GM21367 (cell line): ENCODE results near the gene ZEB1.
"Not testable (repeated sequence)": the region's sequence is repeated elsewhere in the genome, so short reads cannot be mapped to it uniquely, and the experiment has no call there.

Experiments
- ATAC-seq: cut with Tn5 transposase; IDR thresholded peaks from one replicate; pipeline ENCODE4 v1.9.1; 2021; ENCODE audit not compliant: unreplicated experiment

The ZEB1 gene

DNA sequence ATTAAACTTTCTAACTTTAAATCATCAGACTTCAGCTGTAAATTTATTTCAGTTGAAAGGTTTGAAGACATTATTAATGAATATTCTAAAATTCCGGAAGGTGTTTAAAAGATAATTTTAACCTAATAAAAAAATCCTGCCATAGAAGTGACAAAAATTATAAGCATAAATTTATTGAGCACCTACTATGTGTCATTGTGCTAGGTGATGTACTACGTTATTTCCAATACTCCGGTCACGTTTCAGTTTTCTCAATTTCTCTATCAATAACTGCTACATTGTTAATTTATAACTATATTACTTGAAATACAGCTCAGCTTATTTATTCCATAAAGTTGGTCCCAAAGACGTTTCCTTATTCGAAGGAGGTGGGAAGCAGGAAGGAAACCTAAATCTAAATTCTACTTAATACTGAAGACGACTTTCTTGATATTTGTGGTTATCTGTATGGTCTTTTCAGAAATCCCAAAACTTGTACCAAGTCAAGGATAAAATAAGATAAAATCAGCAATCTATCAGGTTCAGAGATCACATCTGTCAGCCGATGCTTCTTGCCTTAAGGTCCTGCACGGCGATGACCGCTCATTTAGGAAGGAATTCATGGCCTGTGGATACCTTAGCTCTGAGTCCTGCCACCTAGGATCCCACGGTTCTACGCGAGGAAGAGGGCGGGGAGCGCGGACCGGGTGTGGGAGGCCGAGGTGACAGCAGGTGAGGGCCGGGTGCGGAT lies 1.2 kb upstream of the ZEB1 start:
- ATAC-seq: no peak

DNA sequence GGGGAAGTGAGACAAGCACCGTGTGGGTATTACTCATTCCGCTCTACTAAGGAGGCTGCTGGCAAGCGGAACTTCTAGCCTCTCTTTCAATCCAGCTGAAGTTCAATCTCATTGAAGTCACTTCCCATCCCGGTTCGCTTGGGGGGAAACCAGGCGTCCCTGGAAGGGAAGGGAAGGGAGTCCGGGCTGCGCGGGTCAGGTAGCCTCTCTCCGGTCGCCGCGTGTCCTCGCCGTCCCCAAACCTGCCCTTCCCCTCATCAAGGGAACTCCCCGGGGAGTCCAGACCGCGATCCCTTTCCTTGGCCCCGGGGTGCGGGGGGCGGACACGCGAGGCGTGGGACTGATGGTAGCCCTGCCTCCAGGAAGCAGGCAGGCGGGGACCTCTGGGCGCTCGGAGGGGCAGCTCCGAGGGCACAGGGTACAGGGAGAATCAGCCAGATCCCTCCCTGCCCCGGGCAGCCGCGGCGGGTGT lies 598 bp upstream of the ZEB1 start:
- ATAC-seq: peak; percentile 62

DNA sequence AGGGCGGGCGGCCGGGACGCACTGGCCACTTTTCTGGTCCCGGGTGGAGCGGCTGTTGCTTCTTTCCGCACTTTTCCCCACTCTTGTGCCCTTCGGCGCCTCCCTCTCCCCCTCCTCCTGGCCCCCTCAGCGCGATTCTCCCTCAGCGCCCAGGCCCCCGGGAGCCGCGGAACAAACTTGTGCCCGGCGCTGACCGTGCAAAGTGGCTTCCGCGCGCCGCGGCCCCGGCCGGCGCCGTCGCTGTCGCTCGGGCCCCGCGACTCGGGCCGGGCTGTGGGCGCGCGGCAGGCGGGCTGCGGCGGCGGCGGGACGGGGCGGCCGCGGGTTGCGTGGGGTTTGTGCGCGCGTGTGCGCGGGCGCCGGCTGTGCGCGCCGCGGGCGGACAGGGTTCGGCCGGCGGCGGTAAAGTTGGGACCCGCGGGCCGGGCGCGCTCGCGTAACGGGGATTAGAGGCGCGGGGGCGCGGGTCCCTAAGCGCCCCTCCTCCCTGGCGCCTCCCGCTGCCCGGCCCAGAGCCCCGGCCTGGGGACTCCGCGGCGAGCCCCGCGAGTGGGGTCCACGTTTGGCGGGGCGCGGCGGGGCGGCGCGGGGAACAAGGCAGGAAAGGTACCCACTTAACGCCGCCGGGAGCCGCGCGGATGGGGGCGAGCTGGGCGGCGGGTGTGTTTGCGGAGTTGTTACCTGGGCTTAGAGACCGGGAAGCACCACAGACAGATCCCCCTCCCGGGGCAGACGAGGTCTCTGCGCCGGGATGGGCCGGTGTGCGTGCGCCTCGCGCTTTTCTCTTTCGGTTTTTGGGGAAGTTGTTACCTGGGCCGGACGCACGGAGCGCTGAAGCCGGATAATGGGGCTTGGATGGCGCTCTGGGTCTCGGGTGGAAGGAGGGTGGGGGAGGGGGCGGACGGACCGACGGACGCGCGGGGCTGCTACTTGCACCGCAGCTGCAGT lies 860 bp downstream of the ZEB1 start:
- ATAC-seq: no peak

DNA sequence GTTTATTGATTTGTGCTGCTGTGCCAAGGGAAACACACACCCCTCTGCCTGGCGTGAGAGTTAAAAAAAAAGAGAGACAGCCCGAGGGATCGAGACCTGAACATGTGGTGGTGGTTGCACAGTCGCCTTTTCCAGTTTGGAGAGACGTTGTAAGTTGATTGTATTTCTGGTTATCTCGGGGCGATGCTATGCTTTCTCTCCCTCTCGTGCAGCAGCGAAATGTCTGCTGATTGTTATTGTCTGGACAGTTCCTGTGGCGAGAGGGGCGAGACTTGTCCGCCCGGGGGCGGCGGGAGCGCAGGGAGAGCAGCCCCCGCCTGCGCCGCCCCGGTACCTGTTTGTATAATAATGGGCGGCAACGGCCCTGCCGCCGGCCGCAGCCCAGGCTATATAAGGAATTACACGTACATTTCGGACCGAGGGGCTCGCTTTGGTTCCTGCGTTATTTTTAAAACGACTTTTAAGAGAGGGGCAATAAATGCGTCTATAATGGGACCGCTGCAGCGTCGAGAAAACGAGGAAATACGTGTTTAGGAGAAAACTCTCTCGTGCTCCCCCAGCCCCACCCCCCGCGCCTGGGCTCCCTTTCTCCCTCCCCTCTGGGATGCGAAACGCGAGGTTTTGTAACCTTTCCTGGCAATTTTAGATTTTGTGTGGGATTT lies 1.7 kb downstream of the ZEB1 start:
- no peak for ATAC-seq

DNA sequence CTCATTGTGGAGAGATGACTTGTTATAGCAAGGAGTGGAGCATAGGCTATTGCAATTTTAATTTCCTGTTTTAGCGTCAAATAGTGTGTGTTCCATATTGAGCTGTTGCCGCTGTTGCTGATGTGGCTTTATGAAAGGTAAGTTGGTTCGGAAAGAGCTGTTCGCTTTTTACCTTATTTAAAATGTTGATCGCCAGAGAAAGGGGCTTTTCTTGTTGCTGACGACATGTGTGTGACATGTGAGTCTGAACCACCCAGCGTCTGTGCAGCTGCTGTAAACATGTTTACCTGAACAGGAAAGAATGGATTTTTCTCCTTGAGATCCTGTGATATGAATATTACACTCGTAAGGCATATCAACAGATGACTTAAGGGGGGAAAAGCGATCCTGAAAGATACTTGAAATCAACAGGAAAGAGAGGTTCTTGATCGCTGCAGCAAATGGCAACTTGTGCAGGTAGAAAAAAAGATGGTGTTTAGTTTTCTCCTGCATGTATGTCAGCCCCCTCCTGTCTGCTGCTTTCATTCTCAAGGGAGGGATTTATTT lies 2.5 kb downstream of the ZEB1 start:
- ATAC-seq: no peak

DNA sequence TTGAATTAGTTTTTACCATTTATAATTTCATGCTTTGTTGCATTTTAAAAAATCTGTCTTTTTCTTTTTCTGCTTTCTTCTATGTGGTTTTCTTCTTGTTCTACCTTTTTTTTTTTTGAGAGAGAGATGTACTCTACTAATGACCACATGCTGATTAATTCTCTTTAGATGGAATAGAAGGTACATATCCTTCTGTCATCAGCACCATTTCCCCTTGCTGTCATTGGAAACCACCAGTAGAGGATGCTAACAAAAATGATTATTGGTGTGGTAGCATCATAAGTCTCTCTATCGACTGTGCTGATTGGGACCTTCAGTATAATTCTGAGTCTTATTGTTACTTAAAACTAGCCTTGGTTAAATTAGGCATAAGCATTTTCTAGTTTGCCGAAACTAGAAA lies 3.6 kb downstream of the ZEB1 start:
- no peak for ATAC-seq

DNA sequence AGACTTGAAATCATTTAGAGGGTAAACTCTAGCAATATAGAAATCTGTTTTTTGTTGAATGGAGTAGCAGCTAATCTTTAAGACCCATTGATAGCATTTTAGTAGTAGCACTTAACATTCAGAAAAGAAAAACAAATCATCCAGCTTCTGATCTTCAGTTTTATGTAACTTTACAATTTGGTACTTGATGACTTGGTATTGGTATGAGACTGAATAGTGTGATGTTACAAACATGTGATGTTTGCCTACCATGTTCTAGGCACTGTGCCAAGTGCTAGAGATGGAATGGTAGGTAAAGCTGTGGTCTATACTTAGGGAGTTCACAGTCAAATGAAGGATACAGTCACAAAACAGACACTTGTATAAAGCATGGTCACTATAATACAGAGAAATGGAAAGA lies 21.3 kb downstream of the ZEB1 start:
- no peak for ATAC-seq

DNA sequence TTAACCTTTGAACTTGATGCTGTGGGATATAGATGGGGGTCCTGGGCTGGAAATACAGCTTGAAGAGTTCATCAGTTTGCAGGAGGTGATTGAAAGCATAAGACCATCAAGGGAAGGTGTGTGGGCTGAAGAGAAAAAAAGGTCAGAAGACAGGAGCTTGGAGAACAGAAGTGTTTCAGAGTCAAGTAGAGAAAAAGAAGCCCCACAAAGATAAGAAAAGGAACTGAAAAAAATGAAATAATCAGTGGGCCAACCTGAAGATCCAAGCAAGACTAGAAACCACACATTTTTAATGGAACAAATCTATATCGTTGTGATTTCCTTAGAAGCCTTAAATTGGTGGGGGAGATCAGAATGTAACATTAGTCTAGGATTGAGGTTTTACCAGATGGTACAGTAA lies 22.5 kb downstream of the ZEB1 start:
- no peak for ATAC-seq

DNA sequence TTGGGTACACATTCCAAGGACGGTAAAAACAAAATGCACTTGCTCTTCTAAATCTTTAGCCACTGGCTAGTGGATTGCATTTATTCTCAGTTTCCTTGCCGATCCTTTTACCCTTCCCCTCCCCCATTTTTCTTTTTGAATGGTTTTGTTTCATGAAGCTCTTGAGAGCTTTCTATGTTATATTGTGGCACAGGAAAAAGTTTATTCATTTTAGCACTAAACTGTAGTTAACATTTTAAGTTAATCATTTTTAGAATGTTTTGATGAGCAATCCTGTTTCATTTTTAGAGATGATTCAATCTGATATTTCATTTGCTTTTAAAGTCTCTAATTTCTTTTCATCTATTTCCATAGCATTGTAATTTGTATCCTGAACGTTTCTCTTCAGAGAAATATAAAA lies 24.0 kb downstream of the ZEB1 start:
- ATAC-seq: no peak

DNA sequence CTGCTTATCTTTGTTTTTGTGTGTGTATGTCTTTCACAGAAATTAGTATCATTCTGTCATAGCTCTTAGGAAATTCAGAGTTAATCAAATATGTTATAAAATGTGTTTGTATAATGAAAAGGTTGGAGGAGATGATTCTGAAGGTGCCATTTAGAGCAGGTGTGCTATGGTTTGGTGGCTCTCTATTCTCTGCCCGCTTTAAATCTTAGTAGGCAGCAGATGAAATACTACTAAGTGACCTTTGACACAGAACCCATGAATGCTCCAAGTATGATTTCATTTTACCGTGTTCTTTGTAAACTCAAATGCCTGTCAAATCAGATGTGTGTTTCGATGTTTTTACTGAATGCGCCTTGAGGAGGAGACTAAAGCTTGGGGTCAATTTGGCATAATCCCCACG lies 24.5 kb downstream of the ZEB1 start:
- ATAC-seq: no peak

DNA sequence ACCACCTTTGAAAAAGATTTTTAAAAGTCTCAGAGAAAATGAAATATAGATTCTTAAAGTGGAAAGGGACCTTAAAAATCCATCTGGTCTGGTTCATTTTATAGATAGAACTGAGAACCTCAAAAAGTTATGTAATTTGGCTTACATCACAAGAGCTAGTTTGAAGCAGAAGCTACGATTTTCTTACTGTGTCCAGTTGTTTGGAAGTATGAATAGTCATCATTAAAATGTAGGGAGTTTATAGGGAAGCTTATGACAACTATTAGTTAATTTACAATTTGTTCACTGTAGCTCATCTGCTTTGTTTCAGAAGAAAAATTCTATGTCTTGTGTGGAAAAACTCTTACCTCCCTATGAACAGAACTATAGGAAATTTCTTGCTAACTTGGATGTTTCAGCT lies 26.9 kb downstream of the ZEB1 start:
- ATAC-seq: no peak

DNA sequence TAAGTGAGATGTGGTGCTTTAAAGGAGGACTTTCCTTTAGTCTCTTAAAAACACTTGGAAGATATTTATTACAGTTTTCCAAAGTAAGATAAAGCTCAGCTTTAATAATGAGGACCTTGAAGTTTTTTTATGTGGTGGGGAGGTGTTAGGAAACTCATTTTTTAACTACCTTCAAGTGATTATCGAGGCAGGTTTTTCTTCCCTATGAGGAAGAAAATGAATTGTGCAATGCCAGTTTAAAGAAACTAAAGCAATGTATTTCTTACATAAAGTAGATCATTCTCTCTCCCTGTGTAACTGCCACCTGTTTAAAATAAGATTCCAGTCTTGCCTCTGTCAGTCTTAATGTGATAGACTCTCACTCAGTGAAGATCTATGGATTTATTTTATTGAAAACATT lies 27.9 kb downstream of the ZEB1 start:
- no peak for ATAC-seq

DNA sequence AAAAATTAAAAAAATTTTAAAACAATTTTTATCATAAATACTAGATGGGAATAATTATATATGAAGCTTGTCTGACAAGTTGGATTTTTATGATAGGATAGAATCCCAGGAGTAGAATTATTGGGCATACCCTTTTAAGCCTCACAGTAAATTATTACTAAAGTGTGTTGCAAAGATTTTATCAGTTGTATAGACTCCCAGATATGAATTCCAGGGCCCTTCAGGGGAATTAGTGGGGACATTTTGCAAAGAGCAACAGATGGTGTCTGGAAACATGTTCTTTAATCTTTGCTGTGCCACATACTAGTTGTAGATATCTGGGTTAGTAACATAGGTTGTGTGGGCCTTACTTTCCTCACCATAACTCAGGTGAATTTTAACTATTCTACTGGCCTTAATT lies 28.7 kb downstream of the ZEB1 start:
- ATAC-seq: no peak

DNA sequence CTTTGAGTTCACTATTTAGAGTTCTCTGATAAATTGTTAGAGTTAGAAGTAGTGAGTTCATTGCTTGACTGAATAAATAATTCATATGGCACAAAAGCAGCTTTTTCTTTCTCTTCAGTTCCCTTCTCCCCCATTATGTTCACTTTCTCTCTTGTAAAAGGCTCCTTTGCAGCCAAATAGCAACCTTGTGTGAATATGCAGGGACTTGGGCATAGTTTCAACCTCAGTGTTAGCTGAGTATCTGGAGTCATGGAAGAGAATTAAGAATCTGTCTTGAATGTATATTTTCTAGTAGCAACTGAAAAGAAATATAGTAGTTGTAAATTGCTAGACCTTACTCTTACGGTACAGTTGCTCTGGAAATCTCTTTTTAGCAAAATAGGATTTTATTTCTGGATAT lies 31.9 kb downstream of the ZEB1 start:
- ATAC-seq: no peak

DNA sequence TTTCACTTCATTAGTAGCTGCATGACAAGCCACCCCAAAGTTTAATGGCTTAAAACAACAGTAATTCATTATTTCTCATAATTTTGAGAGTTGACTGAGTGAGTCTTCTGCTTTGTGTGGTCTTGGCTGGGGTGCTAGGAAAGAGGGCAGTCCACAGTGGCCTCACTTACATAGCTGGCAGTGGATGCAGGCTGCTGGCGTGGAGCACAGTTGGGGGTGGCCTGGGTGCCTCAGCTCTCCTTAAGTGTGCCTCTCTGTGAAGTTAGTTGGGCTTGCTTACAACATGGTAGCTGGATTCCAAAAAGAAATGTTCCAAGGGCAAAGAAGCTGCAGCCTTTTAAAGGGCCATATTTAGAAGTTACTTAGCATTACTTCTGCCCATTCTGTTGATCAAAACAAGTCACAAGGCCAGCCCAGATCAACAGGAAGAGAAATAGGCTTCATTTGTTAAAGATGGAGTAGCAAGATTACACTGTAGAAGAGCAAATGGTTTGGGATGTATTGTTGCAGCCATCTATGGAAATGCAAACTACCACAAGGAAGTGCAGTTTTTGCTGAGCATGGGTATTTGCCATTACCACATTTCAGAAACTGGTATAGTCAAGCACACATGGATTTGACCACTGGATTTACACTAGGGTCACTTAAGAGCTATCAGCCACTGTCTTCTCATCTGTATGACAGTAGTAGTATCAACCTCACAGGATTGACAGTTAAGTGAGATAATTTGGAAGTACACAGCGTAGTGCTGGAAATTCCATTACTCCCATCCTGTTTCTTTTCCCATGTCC lies 33.6 kb downstream of the ZEB1 start:
- ATAC-seq: no peak

DNA sequence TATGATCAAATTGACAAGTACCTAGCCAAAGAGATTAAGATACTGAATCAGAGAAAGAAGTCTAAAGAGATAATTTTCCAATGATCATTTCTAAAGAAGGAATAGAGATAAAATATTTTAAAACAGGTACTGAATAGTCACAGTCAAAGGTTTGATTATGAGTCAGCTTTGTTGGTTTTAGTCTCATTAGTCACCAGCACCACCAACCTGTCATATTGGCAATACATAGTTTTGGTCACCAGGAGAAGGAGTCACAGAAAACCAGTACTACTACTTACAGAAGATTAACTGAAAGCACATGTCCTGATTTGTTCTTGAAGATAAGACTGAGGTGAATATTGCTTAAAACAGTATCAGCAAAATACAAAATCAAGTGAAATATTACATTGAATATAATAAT lies 34.6 kb downstream of the ZEB1 start:
- peak; percentile 88 for ATAC-seq

DNA sequence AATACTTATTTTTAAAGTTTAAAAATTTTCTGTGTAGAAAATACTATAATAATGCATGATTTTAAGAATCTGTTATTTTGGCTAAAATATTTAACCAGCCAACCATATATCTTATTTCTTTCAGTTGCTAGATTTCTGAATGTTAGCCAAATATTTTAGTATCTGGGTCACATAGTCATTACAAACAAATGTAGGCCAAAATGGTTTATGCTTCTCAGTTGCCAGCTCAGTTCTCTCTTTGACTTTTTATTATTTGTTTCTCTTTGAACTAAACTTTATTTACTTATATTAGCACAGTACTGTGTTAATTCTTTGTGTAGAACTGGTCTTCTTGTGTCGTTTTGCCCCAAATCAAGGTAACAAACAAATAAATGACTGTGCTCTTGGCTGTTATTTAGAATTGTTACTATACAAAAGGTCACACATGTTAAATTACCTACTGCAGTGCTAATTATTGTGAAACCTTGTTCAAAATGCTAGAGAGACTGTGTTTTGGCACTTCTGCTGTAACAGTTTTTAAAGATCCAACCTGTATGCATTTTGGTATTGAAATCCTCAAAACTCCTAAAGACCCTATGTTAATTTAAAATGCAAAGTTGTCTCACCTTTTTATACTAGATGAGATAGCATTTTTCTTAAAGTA lies 39.8 kb downstream of the ZEB1 start:
- no peak for ATAC-seq

DNA sequence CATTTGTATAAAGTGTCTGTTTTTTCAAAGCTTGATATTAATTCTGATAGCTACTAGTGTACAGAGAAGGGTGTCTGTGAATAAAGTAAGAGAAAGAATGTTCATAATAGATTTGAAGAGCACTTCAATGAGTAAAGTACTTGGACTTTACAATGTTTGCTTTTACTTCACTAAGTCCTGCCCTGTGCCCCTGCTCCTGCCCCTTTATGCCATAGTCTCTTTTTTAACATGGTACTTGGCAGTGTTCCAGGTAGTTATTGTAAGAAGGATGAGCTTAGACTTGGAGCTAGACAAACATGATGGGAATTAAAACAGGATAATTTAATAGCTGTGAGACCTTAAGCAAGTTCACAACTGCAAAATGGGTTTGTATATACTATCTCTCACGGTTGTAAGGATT lies 41.0 kb downstream of the ZEB1 start:
- ATAC-seq: no peak

DNA sequence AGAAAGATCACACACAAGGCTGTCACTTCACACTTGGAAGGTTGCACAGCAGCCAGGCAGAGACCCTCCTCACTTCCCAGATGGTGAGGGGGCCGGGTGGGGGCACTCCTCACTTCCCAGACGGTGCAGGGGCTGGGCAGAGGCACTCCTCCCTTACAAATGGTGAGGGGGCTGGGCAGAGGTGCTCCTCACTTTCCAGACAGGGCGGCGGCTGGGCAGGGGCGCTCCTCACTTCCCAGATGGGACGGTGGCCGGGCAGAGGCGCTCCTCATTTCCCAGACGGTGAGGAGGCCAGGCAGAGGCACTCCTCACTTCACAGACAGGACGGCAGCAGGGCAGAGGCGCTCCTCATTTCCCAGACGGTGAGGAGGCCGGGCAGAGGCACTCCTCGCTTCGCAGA lies 42.5 kb downstream of the ZEB1 start:
- not testable (repeated sequence) for ATAC-seq

DNA sequence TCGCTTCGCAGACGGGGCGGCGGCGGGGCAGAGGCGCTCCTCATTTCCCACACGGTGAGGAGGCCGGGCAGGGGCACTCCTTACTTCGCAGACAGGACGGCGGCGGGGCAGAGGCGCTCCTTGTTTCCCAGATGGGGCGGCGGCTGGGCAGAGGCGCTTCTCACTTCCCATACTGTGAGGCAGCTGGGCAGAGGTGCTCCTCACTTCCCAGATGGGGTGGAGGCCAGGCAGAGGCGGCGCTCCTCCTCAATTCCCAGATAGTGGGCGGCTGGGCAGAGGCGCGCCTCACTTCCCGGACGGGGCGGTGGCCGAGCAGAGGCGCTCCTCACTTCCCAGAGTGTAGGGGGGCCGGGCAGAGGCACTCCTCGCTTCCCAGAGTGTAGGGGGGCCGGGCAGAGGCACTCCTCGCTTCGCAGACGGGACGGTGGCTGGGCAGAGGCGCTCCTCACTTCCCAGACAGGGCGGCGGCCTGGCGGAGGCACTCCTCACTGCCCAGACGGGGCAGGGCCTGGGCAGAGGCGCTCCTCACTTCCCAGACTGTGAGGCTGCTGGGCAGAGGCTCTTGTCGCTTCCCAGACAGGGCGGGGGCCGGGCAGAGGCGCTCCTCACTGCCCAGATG lies 43.1 kb downstream of the ZEB1 start:
- no peak for ATAC-seq
